Measurements from ENCODE around the gene DNAJC24. TPM values are rescaled to one million over a fixed set of nuclear protein-coding genes. Genes with fewer than 3 reads are reported as not detected.

DNAJC24 gene
- polyA plus RNA-seq, 12 donors = 13.5 to 27.6 (median 18.4) TPM; not detected in 1

DNA sequence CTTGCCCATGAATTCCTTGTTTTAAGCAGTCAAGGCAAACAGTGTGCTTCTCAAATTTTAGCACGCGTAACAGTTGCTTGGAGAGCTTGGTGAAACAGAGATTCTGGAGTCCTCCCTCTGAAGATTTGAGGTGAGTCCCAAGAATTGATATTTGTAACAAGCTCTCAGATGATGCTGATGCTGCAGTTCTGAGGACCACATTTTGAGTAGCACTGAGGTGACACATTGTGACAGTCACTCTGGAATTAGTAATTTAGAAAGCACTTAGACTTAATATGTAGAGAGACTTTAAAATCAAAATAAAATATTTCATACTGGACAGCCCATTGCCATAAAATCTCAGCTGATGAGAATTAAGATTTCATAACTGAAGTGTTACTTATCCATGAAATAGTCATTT is 38.5 kb downstream of the DNAJC24 start:
- DNase-seq = no peak

DNA sequence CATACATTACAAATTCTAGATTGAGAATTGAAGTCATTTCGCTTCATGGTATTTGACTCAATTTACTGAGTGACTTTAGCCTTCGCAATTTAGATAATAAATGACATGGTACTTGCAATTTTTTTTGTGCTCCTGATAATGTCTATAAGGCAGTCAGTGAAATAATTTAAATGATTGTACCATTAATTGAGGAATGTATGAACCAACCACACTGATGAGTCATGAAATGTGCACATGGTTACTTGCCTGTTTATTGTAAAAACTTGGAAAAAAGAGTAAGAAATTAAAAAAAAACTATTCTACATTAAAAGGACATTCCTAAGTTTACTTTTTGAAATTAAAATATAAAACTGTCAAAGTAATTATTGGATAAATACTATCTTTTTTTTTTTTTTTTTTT is 43.3 kb downstream of the DNAJC24 start:
- DNase-seq = no peak

DNA sequence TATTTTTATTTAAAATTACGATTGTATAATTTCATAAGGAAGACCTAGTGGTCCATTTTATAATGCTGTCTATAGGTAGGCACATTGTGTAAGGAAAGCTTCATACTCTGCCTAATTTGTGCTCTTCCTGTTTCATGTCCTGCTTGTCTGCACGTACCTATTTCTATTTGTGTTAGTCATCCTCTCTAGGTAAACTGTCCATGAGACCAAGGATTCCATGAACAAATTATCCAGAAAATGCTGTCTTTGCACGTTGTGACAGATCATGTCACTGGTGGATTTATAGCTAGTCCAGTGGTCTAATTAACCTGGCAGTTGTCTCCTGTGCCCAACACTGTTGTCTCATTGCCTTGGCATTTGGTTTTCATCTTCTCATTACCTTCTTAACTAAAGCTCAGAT is 44.7 kb downstream of the DNAJC24 start:
- DNase-seq = no peak

DNA sequence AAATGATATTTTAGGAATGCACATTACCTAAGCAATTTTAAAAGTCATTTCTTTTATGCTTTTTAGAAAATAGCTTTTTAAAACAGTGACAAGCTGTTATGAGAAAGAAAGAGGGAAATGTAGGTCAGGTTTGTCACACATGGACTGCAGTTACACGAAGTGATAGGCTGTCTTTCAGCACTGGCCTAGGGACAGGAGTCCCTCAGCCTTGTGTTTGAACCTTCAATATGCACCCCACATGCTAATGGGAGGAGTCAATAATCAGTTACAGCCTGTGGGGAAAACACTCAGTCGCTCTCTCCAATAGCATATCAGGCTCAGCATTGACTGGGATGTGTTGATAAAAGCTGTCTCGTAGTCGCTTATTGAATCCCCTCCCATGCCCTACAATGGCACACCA is 45.8 kb downstream of the DNAJC24 start:
- DNase-seq = no peak

DNA sequence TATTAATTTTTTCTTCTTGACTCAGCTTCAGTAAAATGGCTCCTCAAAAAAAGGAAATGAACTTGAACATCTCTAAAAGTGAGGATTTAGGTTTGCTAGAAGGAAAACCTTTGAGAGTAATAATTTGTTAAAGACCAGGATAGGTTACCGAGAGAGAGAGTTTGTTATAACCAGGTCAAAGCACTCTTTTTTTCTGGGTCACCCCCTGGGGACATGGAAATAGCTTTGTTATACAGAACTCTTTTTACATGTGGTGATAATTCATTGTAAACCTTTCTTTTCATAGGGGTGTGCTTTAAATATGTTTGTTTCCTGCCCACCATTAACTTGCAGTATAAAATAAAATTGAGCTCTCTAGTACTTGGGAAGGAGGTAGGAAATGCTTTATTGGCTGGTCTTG is 47.7 kb downstream of the DNAJC24 start:
- DNase-seq = no peak

DNA sequence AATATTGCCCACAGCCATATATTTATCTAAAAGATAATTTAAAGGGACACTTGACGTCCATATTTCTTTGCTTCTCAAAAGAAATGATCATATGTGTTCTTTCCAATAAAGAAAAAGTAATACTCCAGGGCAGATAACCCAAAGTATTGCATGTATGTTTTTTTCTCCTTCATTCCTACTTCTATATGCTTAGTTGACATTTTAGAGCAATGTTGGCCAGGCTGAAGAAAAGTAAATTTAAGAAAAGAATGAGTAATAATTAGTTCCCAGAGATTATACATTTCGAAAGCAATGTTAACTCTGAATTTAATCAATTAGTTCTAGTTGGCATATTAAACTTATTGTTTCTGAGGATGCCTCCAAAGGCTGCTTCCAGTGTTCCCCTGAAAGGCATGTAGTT is 48.2 kb downstream of the DNAJC24 start:
- no peak for DNase-seq

DNA sequence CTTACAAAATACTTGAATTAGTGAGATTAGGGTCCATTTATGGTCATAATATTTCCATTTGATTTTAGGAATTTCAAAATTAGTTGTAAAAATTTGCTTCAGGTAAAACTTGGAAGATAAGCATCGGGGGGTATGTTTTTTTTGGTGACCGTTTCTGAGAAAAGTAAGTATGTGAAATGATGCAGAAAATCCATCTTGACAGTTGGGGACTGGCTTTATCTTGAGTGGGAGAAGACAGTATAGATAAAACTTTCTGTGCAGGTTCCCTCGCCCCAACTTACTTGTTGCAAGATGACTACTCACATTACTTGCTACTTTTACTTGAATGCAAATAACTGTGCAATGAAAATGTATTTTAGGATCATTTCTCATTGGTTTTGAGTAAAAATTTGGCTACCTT is 49.5 kb downstream of the DNAJC24 start:
- no peak for DNase-seq

DNA sequence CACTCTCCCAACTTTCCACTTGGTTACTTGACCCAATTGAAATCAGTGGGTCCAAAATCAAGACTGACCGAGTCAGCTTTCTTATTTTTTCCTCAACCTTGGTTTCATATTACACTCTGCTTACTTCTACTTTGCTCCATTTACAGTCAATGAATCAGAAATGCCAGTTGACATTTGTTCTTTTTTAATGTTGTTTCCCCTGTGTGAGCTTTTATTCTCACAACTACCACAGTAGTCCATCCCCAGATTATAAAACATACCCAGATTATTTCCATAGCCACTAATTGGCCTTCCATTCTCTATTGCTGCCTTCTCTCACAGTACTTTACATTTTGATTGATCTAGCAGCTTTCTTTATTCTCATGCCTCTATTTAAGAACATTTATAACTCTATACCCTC is 50.0 kb downstream of the DNAJC24 start:
- DNase-seq = no peak

DNA sequence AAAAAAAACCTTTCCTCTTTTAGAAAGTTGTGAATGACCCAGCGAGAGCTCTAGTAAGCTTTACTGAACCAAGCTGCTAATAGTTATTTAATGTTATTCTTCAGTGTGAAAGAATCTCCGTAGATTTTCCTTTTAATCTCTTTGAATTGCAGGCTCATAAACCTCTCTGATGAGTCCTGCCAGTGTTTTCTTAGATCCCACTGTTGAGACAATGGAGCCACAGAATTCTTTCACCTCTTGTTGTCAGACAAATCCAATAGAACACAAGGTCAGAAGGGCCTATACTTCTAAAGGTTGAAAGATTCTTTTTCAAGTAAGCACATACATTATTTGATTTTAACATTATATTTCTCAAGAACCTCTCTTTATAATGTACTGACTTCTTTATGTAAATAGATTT is 52.2 kb downstream of the DNAJC24 start:
- DNase-seq = no peak

DNA sequence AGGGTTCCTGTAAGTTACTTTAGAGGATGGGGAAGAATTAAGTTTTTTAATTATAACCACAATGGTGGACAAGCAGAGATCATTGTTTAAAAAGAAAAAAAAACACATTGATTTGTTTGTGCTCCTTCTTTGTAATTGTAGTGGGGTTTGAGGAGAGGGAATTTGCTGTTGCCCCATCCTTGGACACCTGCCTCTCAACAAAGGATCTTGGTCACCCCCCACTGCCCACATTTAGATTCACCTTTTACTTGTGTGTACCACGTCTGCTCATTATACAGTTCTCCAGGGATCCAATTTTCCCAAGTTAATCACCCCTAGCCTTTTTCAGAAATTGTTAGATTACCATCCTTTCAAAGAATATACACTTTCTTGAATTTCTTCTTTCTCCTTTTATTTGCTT is 53.0 kb downstream of the DNAJC24 start:
- DNase-seq = no peak

DNA sequence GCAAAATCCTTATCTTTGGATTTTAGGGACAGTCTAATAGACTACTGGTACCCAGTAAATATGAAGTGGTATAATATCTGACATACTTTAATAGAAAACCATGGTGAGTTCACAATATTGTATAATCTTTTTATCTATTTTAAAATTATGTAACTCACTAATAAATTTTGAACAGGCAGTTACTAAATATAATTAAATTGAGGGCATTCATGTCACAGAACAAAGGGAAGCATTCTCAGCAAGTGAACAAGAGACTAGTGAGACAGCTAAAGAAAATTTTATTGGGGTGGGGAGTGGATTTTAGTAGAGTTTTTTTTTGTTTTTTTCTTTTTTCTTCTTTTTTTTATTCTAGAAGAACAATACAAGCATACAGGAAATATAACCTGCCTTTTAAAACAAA is 55.0 kb downstream of the DNAJC24 start:
- DNase-seq = no peak

DNA sequence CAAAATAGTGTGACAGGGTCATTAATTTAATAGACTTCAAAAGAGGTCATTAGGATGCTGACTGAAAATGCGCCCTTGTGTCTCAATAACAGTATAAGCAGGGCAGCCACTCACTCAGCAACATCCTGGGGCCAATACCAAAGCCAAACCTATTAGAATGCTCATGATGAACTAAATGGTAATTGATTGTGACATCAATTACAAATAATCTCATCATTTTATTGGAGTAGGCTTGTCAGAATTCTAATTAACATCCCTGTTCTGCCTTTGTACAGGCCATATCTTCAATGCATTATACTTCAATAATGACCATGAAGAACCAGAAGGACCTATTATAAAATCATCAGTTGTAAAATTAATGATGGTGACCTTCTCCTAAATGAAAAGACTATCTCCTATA is 64.2 kb downstream of the DNAJC24 start:
- DNase-seq = no peak

DNA sequence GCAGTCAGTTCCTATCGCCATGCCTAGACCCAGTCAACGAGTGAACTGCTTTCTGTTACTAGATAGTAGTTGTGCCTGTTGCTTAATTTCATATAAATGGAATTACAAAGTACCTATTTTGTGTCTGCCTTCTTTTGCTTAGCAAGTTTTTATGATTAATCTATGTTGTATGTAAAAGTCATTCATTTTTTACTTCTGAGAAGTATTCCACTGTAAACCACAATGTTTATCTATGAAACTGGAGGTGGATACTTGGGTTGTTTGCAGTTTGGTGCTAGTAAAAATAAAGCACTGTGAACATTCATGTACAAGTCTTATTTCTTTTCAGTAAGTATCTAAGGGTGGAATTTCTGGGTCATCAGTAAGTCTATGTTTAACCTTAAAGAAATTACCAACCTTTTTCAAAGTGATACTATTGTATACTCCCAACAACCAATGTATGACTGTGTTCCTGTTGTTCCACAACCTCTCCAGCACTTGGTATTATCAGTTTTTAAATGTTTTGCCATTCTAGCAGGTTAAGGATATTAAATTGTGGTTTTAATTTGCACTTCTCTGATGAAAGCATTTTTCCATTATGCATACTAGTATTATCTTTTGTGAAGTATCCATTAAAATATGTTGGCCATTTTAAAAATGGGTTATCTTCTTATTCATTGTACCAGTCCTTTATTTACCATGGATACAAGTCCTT is 68.2 kb downstream of the DNAJC24 start:
- no peak for DNase-seq

DNA sequence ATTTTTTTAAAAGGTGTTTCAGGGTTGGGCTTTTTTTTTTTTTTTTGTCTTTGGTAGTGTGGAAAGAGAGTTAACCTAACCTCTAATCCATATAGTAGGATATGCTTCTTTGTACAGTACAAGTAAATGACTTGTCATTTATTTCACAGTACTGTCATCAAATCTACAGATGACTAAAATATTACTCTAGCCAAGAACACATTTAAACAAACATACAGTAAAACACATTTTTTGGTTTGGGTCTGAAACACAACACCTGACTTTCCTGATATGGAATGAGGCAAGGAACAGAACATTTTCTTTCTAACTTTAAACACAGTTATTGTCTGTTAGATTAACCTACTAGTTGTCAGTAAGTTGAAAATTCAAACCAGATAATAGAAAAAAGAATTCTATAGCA is 71.6 kb downstream of the DNAJC24 start:
- no peak for DNase-seq

DNA sequence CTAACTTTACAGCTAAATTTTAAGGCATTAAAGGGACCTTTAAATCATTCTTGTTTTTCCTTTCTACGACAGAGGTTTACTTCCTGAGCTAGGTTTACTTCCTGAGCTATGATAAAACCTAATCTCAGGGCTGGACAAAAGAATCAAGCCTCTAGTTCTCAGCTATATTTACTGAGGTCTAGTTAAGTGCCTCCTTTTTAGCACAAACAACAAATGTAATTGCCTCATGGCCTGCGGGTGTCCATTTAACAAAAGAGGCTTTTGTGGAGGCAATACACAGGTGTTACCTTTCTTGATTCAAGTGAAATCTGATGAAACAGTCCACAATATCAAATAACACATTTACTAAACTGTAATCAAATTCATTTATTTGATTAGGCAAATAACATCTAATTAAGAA is 72.4 kb downstream of the DNAJC24 start:
- no peak for DNase-seq

DNA sequence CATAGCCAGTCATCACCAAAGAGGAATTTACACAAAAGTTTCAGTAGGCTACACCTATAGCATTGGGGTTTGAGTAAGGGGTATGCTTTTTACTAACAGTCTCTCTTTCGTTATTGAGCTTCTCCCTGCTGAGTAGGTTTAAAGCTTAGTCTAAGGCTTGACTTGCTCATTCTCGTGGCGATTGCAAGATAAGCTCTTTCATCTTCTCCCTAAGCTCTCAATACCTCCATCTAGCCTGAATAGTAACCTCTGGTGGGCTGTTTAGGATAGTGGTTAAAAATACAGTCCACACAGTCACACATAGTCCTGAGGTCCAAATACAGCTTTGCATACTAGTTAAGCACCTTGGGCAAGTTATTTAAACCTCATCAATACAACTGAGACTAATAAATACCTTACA is 74.1 kb downstream of the DNAJC24 start:
- no peak for DNase-seq

DNA sequence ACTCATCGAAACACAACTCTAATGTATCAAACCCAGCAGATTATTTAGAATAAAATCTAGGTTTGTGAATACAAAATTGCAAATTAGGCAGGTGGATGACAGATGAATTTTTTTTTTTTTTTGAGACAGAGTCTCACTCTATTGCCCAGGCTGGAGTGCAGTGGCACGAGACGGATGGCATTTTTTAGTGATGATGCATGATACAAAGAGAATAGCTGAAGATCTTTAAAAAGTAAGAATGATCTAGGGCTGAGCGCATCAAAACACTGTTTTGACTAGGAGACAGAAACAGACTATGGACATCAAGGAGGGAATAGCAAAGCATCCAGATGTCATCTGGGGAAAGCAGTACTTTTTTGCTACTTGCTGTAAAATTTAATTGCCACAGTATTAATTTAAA is 76.0 kb downstream of the DNAJC24 start:
- DNase-seq = no peak

DNA sequence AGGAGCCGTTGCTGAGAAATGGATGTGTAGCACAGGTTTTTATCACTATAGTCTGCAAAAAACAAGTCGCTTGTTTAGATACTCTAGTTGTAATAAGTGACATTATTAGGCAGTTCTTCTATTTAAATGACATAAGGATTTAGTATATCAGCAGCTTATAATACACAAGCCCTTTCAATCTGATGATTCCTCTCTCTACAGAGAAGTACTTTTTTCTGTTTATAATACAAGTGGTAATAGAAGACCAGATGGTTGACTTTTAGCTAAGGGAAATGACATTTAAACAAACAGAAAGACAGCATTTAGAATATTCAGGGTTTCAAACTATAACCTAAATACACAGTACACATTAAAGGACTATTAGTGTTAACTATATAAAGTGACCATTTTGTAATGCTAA is 79.4 kb downstream of the DNAJC24 start:
- no peak for DNase-seq

DNA sequence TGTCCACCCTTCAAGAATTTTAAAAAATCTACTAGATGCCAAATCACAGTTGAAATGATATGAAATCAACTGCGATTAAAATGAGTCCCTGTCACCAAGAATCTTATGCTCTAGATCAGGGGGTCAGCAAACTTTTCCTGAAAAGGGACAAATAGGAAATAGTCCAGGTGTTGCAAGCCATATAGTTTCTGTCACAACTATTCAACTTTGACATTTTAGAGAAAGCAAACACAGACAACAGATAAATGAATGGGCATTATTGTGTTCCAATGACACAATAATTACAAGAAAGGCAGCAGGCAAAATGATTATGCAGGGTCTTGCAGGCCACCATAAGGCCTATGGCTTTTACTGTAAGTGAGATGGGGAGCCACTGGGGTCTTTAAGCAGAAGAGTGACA is 81.2 kb downstream of the DNAJC24 start:
- DNase-seq = no peak

DNA sequence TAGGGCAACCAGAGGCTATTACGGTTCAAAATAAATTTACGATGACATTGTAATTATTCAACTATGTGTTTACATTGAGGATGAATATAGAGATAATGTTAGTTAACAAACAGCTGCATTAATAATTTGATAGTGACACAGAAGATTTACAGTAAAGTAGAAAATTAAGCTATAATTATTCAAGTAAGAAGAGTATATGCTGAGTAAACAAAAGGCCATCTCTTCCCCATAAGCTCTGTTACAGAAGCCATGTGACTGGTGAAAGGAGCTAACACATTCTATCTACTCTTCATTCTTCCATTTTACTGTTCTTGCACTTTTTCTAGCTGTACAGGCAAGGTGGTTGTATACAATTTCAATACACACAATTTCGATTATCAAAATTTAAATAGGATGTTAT is 85.5 kb downstream of the DNAJC24 start:
- DNase-seq = no peak

DNA sequence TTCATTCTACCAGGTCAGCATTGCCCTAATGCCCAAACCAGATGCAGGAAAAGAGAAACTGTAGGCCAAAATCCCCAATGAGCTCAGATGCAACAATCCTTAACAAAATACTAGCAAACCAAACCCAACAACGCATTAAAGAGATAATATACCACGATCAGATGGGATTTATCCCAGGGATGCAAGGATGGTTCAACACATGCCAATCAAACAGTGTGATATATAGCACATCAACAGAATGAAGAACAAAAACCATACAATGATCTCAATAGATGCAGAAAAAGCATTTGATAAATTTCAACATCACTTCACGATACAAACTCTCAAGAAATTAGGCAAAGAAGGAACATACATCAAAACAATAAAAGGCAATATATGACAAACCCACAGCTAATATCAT is 94.8 kb downstream of the DNAJC24 start:
- DNase-seq = no peak

DNA sequence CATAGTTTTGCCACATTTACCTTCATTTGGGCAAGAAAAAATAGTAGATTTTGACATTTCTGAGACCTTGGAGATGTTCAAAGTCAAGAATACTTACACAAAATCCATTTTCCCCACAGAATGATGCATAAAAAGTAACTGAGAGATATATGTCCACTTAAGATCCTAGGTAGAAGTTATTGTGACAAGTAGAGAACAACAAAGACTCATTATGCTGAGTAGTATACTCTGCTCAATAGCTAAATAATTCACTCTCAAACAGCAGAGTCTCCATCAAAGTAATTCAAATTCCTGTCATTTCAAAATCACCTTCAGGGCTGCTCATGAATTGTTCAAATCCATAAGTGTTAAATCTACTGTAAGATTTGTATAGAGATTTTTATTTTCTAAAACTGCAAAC is 104.4 kb downstream of the DNAJC24 start:
- no peak for DNase-seq

DNA sequence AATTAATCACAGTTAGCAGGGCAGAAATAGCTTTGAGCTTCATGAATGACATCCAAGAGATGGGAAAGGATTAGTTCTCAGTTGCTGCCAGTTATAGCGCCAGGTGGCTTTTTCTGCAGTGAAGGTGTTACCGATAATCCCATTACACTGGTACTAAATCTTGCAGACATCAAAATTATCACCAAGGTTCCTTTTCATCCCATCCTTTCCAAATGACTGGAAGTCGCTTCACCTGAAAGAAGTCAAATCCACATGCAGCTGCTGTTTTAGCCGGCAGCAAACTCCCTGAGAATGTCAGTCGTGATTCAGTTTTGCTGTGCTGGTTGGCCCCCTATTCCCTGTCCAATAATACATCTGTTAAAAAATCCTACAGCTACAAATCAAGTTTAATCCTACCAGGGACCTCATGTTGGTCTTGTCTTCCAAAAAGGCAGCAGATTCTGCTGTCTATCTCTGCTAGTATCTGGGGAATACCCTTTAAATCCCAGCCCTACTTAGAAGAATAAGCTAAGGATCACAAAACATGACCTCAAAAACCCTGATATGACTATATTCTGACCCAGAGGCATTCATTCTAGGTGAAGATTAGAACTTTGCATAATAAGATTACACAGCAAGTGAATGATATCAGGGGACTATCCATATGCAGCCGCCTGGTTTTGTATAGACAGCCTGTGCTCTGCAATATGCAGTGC is 108.0 kb downstream of the DNAJC24 start:
- no peak for DNase-seq

DNA sequence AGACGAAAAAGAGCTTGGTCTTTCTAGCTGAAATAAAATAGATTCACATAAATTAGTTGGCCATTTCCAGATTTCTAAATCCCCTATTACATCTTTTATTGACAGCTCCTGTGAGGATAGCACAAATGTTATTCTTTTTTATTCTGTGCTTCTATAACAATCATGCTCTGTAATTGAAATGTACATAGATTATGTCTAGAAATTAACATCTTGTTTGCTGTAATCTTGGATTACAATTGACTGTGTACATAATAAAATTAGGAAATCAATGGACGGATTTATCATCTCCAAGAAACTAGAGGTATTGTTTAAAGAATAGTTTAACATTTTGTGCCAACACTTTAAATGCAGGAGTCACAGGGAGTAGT is 108.5 kb downstream of the DNAJC24 start:
- DNase-seq = no peak

Data from muscle of arm (tissue), 12 donors.